ENCODE results near the gene FBXL13. TPM values are rescaled to one million over a fixed set of nuclear protein-coding genes. Genes with fewer than 3 reads are reported as not detected.

FBXL13 gene
- total and polyA plus RNA-seq, 2 experiments from 2014 or later = 1.2 to 2.5 TPM

GRCh38 chr7:102856036-102856435 is 218.6 kb downstream of the FBXL13 start (continued):
- TF ChIP-seq JUNB (IDR thresholded peaks at IDR 0.05; ENCODE audit: unreplicated experiment) = no peak
- no peak for TF ChIP-seq STAT1 (IDR thresholded peaks at IDR 0.05; ENCODE audit: unreplicated experiment)
- TF ChIP-seq, protein P1, sequence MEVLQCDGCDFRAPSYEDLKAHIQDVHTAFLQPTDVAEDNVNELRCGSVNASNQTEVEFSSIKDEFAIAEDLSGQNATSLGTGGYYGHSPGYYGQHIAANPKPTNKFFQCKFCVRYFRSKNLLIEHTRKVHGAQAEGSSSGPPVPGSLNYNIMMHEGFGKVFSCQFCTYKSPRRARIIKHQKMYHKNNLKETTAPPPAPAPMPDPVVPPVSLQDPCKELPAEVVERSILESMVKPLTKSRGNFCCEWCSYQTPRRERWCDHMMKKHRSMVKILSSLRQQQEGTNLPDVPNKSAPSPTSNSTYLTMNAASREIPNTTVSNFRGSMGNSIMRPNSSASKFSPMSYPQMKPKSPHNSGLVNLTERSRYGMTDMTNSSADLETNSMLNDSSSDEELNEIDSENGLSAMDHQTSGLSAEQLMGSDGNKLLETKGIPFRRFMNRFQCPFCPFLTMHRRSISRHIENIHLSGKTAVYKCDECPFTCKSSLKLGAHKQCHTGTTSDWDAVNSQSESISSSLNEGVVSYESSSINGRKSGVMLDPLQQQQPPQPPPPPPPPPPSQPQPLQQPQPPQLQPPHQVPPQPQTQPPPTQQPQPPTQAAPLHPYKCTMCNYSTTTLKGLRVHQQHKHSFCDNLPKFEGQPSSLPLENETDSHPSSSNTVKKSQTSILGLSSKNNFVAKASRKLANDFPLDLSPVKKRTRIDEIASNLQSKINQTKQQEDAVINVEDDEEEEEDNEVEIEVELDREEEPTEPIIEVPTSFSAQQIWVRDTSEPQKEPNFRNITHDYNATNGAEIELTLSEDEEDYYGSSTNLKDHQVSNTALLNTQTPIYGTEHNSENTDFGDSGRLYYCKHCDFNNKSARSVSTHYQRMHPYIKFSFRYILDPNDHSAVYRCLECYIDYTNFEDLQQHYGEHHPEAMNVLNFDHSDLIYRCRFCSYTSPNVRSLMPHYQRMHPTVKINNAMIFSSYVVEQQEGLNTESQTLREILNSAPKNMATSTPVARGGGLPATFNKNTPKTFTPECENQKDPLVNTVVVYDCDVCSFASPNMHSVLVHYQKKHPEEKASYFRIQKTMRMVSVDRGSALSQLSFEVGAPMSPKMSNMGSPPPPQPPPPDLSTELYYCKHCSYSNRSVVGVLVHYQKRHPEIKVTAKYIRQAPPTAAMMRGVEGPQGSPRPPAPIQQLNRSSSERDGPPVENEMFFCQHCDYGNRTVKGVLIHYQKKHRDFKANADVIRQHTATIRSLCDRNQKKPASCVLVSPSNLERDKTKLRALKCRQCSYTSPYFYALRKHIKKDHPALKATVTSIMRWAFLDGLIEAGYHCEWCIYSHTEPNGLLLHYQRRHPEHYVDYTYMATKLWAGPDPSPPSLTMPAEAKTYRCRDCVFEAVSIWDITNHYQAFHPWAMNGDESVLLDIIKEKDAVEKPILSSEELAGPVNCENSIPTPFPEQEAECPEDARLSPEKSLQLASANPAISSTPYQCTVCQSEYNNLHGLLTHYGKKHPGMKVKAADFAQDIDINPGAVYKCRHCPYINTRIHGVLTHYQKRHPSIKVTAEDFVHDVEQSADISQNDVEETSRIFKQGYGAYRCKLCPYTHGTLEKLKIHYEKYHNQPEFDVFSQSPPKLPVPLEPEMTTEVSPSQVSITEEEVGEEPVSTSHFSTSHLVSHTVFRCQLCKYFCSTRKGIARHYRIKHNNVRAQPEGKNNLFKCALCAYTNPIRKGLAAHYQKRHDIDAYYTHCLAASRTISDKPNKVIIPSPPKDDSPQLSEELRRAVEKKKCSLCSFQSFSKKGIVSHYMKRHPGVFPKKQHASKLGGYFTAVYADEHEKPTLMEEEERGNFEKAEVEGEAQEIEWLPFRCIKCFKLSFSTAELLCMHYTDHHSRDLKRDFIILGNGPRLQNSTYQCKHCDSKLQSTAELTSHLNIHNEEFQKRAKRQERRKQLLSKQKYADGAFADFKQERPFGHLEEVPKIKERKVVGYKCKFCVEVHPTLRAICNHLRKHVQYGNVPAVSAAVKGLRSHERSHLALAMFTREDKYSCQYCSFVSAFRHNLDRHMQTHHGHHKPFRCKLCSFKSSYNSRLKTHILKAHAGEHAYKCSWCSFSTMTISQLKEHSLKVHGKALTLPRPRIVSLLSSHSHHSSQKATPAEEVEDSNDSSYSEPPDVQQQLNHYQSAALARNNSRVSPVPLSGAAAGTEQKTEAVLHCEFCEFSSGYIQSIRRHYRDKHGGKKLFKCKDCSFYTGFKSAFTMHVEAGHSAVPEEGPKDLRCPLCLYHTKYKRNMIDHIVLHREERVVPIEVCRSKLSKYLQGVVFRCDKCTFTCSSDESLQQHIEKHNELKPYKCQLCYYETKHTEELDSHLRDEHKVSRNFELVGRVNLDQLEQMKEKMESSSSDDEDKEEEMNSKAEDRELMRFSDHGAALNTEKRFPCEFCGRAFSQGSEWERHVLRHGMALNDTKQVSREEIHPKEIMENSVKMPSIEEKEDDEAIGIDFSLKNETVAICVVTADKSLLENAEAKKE (CRISPR knock-in tag; IDR thresholded peaks at IDR 0.05) = no peak
- no peak for TF ChIP-seq EZH2 (IDR thresholded peaks at IDR 0.05; ENCODE audit: low read depth, unreplicated experiment)
- no peak for TF ChIP-seq ZNF114 (CRISPR knock-in tag; IDR thresholded peaks at IDR 0.05)
- TF ChIP-seq EZH2phosphoT487 (IDR thresholded peaks at IDR 0.05; ENCODE audit: unreplicated experiment) = no peak

- no peaks in the 10 kb centered on the region for H3K4me1 ChIP-seq (ENCODE audit: insufficient read depth)
- no peaks in the 10 kb centered on the region for H3K79me2 ChIP-seq (replicated peaks; ENCODE audit: insufficient read depth)
- H3F3A ChIP-seq (replicated peaks; ENCODE audit: low read depth) = no peaks in the 10 kb centered on the region
- no peaks in the 10 kb centered on the region for H3K36me3 ChIP-seq (ENCODE audit: insufficient read depth)
- ATAC-seq (no peak), DNase-seq (ENCODE audit: low spot score) (no peak)
- Mint-ChIP-seq H3K36me3 (ENCODE audit: low read depth) (0 out of 3 replicates have a peak, but pooled peaks cover 3% of the 10 kb centered on the region), H3K27ac (no peak overlapping the region), H3K9me3 (no peaks in the 10 kb centered on the region), H3K4me1 (no peaks in the 10 kb centered on the region), H3K4me3 (no peak overlapping the region), H3K27me3 (ENCODE audit: insufficient read depth, low read depth, poor library complexity) (no peaks in the 10 kb centered on the region)
- H3K4me2 ChIP-seq = no peak overlapping the region
- no peak overlapping the region for H3K27ac ChIP-seq (ENCODE audit: low read depth)
- no peaks in the 10 kb centered on the region for H3K9me2 ChIP-seq (ENCODE audit: insufficient read depth)
- H3K27me3 ChIP-seq (ENCODE audit: insufficient read depth) = no peaks in the 10 kb centered on the region
- H3K4me3 ChIP-seq = no peak overlapping the region
- H4K20me1 ChIP-seq (replicated peaks; ENCODE audit: insufficient read depth) = no peaks in the 10 kb centered on the region
- no peak overlapping the region for H2AFZ ChIP-seq
- TF ChIP-seq ZNF114 (CRISPR knock-in tag; IDR thresholded peaks at IDR 0.05) (no peak), EZH2 (IDR thresholded peaks at IDR 0.05; ENCODE audit: low read depth, unreplicated experiment) (no peak), STAT1 (IDR thresholded peaks at IDR 0.05; ENCODE audit: unreplicated experiment) (no peak), POLR2AphosphoS5 (IDR thresholded peaks at IDR 0.05; ENCODE audit: low read depth) (no peak), CREB1 (CRISPR knock-in tag; IDR thresholded peaks at IDR 0.05; ENCODE audit: low read depth) (no peak), NANOG (IDR thresholded peaks at IDR 0.05; ENCODE audit: borderline replicate concordance) (no peak), EZH2phosphoT487 (IDR thresholded peaks at IDR 0.05; ENCODE audit: unreplicated experiment) (no peak)
- TF ChIP-seq, protein P1 (CRISPR knock-in tag; IDR thresholded peaks at IDR 0.05) = no peak
These were observed 225.1 kb downstream of the FBXL13 start for GRCh38 chr7:102849538-102849937.

Measured in GM23338 (cell line).